Kidney capillary endothelial cell (primary cell): ENCODE data around the gene KIAA0753.
"Not testable (repeated sequence)": the region's sequence is repeated elsewhere in the genome, so short reads cannot be mapped to it uniquely, and the experiment has no call there.

Experiments
- DNase-seq: peaks from one replicate; pipeline ENCODE4 v3.0.0-alpha.2; 2018; ENCODE audit warnings: low spot score

KIAA0753 gene

DNA sequence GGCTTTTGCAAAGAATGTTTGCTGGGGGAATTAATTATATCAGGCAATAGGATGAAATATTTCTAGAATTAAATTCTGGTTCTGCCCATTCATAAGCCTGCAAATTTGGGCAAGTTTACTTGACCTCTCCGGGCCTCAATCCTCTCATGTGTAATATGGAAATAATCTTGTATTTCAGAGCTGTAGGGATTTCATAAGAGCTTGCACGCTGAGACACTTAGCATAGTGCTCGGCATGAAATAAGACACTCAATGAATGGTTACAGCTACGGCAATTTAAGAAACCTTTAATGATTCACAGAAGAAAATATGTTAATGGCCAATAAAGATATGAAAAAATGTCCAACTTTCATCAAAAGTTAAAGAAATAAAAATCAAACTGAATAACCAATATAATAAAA lies 43.6 kb downstream of the KIAA0753 start:
- no peak for DNase-seq

GRCh38 chr17:6596511-6596910 lies 44.0 kb downstream of the KIAA0753 start:
- DNase-seq = no peak

DNA sequence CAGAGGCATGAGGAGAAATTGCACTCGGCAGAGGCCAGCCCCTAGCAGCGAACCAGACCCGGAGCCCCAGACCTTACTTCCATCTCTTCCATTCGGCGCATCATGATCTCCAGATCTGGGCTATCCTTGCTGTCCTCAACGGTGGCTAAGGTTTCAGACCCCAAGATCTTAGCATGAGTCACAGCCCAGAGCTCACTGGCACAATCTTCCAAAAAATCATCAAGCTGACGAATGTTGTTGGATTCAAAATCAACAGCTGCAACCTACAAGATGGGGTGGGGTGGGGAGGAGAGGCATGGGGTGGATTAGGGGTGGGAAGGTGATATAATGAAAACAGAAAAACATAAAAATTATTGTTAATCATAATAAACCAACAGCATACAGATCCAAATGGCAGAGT lies 44.4 kb downstream of the KIAA0753 start:
- no peak for DNase-seq

DNA sequence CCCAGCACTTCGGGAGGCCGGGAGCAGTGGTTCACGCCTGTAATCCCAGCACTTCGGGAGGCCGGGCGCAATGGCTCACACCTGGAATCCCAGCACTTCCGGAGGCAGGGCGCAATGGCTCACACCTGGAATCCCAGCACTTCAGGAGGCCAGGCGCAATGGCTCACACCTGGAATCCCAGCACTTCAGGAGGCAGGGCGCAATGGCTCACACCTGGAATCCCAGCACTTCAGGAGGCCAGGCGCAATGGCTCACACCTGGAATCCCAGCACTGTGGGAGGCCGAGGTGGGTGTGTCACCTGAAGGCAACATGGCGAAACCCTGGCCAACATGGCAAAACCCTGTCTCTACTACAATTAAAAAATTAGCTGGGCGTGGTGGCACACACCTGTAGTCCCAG lies 47.1 kb downstream of the KIAA0753 start:
- not testable (repeated sequence) for DNase-seq

DNA sequence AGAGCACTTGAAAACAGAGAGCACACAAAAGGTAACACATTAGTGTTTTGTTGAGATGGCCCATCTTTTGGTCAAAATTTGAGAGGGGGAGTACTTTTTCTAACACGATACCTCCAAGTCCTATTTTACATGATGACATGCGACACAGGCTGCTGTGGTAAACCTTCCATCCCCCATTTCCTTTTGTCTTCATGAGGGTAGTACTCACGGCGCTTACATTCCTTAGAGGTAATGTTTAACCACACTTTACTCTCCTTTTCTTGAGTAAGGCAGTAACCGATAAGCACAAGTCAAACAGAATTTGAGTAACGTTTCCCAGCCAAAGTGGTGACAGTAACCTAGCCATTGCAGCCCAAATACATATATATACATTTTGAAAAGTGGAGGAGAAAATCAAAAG lies 48.3 kb downstream of the KIAA0753 start:
- DNase-seq = no peak

- DNase-seq = no peak
Measured at GRCh38 chr17:6591599-6592158, 48.8 kb downstream of the KIAA0753 start.

GRCh38 chr17:6589266-6589946 lies 51.1 kb downstream of the KIAA0753 start:
- DNase-seq = no peak

DNA sequence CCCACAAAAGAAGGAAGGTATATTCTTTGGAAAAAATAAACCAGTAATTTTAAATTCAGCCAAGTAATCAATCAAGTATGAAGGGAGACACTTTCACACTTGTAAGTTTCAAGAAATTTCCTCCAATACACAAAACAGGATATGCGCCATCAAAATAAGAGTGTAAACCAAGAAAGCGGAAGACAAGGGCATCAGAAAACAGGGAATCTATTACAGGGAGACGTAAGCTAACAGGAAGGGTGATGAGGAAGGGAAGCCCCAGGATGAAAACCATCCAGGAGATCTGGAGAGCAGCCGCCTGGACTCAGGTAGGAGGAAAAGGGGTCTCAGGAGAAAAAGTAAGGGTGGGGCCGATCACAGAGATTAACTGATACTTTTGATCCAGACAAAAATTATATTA lies 52.3 kb downstream of the KIAA0753 start:
- DNase-seq = peak; percentile 21

- no peak for DNase-seq
Measured at GRCh38 chr17:6587310-6587709, 53.2 kb downstream of the KIAA0753 start.

DNA sequence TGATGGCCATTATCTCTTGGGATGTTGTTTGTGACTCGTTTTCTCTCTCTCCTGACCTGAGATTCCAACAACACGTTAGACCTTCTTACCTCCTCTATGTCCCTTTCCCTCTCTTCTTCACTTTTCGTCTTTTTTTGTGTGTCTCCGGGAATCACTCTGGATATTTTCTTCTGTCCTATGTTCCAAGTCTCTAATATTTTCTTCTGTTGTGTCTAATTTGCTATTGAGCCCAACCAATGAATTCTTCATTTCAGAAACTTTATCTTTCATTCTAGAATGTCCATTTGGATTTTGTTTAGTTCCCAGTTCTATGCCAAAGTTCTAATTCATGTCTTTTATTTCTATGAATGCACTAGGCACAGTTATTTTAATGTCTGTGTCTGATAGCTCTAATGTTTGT lies 57.1 kb downstream of the KIAA0753 start:
- no peak for DNase-seq

GRCh38 chr17:6580625-6581024 lies 59.9 kb downstream of the KIAA0753 start:
- no peak for DNase-seq

- DNase-seq = no peak
Measured at GRCh38 chr17:6578491-6578890, 62.0 kb downstream of the KIAA0753 start.

- no peak for DNase-seq
Measured at GRCh38 chr17:6577686-6578263, 62.7 kb downstream of the KIAA0753 start.

DNA sequence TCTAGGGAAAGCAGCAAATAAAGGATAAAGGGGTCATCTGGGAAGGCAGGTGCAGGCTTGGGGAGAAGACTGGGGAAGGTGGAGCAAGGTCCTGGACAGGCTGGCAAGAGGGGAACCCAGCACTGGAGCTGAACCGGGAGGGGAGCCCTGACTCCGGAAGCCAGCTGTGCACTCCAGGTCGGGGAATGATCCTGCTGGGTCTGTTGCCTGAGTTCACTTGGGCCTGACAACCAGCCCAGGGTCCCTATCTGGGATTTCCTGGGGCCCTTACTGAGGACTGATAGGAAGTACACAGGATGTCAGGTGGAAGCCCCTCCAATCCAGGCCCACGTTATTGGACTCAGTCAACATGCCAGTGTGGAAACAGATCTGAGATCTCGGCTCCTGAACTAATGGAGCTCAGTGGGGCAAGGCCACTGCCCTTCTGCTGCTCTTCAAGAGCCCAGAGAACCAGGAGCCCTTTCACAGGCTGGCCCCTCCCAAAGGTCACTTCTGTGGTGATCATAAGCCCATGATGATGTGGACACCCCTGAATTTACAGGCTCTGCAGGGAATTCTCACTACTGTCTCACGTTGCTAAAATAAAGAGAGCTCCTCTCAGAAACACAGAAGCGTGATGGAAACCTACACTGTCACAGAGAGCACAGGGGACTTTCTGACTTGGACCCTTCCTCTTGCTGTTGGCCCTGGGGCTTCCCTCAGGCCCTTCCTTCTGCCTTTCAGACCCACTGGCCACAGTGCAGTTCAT lies 64.3 kb downstream of the KIAA0753 start:
- DNase-seq = no peak

GRCh38 chr17:6575596-6575988 lies 64.9 kb downstream of the KIAA0753 start:
- DNase-seq = no peak

- DNase-seq = peak; percentile 88
Measured at GRCh38 chr17:6574687-6575595, 65.6 kb downstream of the KIAA0753 start.

GRCh38 chr17:6573982-6574686 lies 66.4 kb downstream of the KIAA0753 start:
- DNase-seq = no peak

GRCh38 chr17:6573495-6573894 lies 67.0 kb downstream of the KIAA0753 start:
- DNase-seq = not testable (repeated sequence)

DNA sequence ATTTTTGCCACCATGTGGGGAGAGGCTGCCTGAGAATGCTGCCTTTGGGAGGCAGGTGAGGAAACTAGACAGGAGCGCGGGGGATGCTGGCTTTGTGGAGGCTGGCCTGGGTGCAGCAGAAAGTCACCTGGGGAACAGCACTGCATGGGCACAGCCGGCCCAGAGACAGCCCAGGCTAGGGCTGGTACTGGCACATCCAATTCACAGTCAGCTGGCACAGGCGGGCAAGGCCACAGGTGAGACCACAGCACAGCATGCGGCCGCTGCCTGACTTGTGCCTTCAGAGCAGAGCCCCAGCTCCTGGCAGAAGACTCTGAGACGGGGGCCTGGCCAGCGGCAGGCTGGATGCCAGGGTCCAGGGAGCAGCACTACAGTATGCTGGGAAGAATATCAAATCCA lies 67.5 kb downstream of the KIAA0753 start:
- DNase-seq = no peak

- no peak for DNase-seq
Measured at GRCh38 chr17:6571452-6571781, 69.1 kb downstream of the KIAA0753 start.

GRCh38 chr17:6570731-6571451 lies 69.6 kb downstream of the KIAA0753 start:
- no peak for DNase-seq
